ENCODE measurements around the gene NXPH1.

Gene NXPH1

DNA sequence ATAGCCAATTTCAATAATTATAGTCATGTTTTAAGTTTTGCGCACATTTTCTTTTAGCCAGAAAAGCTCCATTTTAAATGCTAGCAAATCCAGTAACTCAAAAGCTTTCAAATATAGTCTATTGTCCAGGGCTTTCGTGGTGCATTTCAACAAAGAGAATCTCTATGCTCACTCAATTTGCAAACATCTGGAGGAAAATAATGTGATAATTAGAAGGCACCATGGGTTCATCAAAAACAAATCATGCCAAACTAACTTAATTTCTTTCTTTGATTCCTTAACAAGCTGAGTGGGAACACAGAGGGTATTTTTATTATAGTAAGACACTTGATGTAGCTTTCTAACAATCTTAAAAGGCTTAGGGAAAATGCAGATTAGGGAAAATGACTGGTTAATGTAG lies 179.8 kb downstream of the NXPH1 start:
- Histone ChIP-seq H3K9ac (ENCODE audit: low read length) (no peak overlapping the region), H3K27me3 (ENCODE audit: control insufficient read depth in 1 of 2, insufficient read depth in 2 of 2, low read length in 2 of 2) (no peaks in the 10 kb centered on the region), H3K27ac (ENCODE audit: low read depth, low read length) (no peak overlapping the region), H3K9me3 (ENCODE audit: low read length) (no peaks in the 10 kb centered on the region), H3K36me3 (ENCODE audit: insufficient read depth, low read length) (no peaks in the 10 kb centered on the region), H3K4me3 (ENCODE audit: low read depth in 1 of 2, low read length in 2 of 2) (no peak overlapping the region), H3K4me1 (ENCODE audit: insufficient read depth, low read length) (no peaks in the 10 kb centered on the region)

DNA sequence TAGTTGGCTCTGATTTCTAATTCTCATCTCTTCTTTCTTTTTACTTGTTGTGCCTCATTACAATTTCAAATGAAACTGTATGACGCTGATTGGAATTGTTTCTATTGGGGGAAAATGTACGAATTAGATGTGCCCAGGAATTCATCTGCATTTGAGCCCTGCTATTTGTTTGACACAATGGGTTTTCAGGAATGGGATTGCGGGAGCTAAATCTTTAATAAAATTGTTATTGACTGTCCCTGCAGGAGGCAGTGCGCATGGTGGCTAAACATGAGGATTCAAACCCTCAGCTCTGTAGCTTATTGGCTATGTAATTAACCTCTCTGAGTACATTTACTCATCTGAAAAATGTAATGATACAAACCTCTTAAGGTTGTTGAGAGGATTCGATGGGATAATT lies 181.6 kb downstream of the NXPH1 start:
- Histone ChIP-seq H3K4me1 (ENCODE audit: insufficient read depth, low read length) (no peaks in the 10 kb centered on the region), H3K9ac (ENCODE audit: low read length) (no peak overlapping the region), H3K27me3 (ENCODE audit: control insufficient read depth in 1 of 2, insufficient read depth in 2 of 2, low read length in 2 of 2) (no peaks in the 10 kb centered on the region), H3K9me3 (ENCODE audit: low read length) (no peaks in the 10 kb centered on the region), H3K36me3 (ENCODE audit: insufficient read depth, low read length) (no peaks in the 10 kb centered on the region), H3K4me3 (ENCODE audit: low read depth in 1 of 2, low read length in 2 of 2) (no peak overlapping the region), H3K27ac (ENCODE audit: low read depth, low read length) (no peak overlapping the region)

DNA sequence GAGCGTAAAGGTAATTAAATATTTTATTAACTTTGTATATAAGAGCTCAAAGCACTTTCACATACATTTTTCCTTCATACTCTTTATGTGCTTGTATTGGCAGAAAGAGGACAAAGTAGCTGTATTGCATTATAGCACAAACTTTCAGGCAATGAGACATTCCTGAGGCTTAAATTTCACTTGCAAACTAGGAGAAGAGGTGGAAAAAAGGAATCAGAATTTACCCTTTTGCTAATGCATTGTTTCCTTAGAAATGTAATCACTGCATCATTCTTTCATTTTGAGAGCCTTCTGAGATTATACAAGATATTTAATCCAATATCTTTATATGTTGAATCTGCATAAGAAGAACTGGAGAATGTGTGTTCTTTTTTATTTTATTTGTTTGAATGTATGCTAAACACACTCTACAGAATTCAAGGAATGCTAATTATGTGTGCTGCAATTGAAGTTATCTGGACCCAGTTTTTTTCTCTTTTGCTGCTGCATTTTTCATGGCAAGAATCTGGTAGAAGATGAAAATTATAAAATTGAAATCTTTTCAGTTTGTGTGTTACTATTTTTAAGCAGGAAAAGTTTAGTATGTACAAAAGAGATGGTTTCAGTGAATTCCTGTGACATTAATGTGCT lies 185.1 kb downstream of the NXPH1 start:
- Histone ChIP-seq H3K9ac (ENCODE audit: low read length) (no peak overlapping the region), H3K4me3 (ENCODE audit: low read depth in 1 of 2, low read length in 2 of 2) (no peak overlapping the region), H3K9me3 (ENCODE audit: low read length) (no peaks in the 10 kb centered on the region), H3K36me3 (ENCODE audit: insufficient read depth, low read length) (no peaks in the 10 kb centered on the region), H3K27ac (ENCODE audit: low read depth, low read length) (no peak overlapping the region), H3K27me3 (ENCODE audit: control insufficient read depth in 1 of 2, insufficient read depth in 2 of 2, low read length in 2 of 2) (no peaks in the 10 kb centered on the region), H3K4me1 (ENCODE audit: insufficient read depth, low read length) (no peaks in the 10 kb centered on the region)

DNA sequence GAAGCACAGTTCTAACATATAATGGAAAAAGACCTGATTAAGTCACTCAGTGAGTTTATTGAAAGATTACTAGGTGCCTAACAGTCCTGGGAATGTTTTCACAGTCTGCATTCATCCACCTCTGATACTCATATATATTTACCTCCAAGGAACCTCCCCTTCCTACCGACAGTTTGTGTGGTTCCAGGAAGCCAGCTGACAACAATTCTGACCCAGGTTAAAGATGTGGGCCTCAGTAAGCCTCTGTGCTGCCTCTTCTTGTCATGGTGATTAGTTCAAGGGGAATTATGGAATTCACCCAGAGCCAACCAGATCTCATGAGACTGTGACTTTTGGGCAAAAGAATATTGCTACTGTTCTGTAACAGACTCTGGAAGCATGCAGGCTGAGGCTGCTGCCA lies 186.8 kb downstream of the NXPH1 start:
- Histone ChIP-seq H3K36me3 (ENCODE audit: insufficient read depth, low read length) (no peaks in the 10 kb centered on the region), H3K4me1 (ENCODE audit: insufficient read depth, low read length) (no peaks in the 10 kb centered on the region), H3K9ac (ENCODE audit: low read length) (no peak overlapping the region), H3K9me3 (ENCODE audit: low read length) (no peaks in the 10 kb centered on the region), H3K4me3 (ENCODE audit: low read depth in 1 of 2, low read length in 2 of 2) (no peak overlapping the region), H3K27me3 (ENCODE audit: control insufficient read depth in 1 of 2, insufficient read depth in 2 of 2, low read length in 2 of 2) (no peaks in the 10 kb centered on the region), H3K27ac (ENCODE audit: low read depth, low read length) (no peak overlapping the region)

DNA sequence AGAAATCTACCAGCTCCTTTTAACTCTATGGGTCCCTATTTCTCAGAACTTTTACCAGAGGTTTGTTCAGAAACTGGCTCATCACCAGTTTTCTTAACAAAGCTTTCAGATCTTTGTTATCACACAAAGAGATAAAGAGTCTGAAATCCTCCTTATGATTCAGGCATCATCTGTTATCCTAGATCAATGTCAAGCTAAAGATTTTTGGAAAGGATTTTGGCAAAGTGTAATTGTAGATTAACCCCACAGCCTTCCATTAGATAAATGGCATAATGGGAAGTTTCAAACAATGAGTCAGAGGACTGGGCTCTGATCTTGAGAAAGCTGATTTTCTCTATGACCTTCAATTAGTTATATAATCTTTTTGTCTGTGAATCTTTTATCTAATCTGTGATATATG lies 192.2 kb downstream of the NXPH1 start:
- H3K27me3 ChIP-seq (ENCODE audit: control insufficient read depth in 1 of 2, insufficient read depth in 2 of 2, low read length in 2 of 2): no peaks in the 10 kb centered on the region
- no peaks in the 10 kb centered on the region for H3K9me3 ChIP-seq (ENCODE audit: low read length)
- H3K4me1 ChIP-seq (ENCODE audit: insufficient read depth, low read length): no peaks in the 10 kb centered on the region
- no peak overlapping the region for H3K9ac ChIP-seq (ENCODE audit: low read length)
- no peak overlapping the region for H3K4me3 ChIP-seq (ENCODE audit: low read depth in 1 of 2, low read length in 2 of 2)
- no peaks in the 10 kb centered on the region for H3K36me3 ChIP-seq (ENCODE audit: insufficient read depth, low read length)
- H3K27ac ChIP-seq (ENCODE audit: low read depth, low read length): no peak overlapping the region

DNA sequence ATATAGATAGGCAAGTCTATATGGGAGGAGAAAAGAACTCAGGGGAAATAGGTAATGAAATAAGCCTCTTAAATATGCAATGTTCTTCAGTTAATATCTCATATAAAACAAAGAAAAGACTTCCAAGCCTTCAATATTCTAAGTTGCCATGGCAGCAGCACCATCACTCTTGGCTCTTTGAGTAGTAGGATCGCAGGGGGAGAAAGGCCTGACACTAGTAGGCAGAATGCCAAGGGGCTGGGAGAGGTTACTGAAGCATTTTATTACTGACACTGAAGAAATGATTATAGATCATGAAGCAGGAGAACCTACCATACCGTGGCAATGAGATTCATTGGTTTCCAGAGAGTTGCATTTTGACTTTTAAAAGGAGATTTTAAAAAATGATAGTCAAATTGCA lies 193.9 kb downstream of the NXPH1 start:
- Histone ChIP-seq H3K27me3 (ENCODE audit: control insufficient read depth in 1 of 2, insufficient read depth in 2 of 2, low read length in 2 of 2) (no peaks in the 10 kb centered on the region), H3K9me3 (ENCODE audit: low read length) (no peaks in the 10 kb centered on the region), H3K9ac (ENCODE audit: low read length) (no peak overlapping the region), H3K27ac (ENCODE audit: low read depth, low read length) (no peak overlapping the region), H3K36me3 (ENCODE audit: insufficient read depth, low read length) (no peaks in the 10 kb centered on the region), H3K4me3 (ENCODE audit: low read depth in 1 of 2, low read length in 2 of 2) (no peak overlapping the region), H3K4me1 (ENCODE audit: insufficient read depth, low read length) (no peaks in the 10 kb centered on the region)

DNA sequence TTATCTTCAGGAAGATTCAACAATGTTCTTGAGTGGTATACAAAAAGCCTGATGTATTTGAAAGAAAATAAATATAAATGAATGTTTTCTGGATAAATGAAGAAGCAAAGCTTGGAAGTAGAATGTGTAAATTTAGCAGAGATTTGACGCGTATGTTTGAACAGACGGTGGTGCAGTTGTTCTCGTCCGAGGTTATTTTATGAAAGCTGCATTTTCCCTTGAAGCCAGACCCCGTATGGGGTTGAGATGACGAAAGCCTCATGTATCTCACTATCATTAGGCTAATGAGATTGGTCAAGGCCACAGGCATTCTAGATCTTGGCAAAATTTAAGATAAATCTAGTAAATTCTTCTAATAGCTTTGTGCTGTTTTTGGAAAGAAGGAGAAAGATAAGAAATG lies 195.2 kb downstream of the NXPH1 start:
- Histone ChIP-seq H3K4me3 (ENCODE audit: low read depth in 1 of 2, low read length in 2 of 2) (no peak overlapping the region), H3K9me3 (ENCODE audit: low read length) (no peaks in the 10 kb centered on the region), H3K9ac (ENCODE audit: low read length) (no peak overlapping the region), H3K27ac (ENCODE audit: low read depth, low read length) (no peak overlapping the region), H3K27me3 (ENCODE audit: control insufficient read depth in 1 of 2, insufficient read depth in 2 of 2, low read length in 2 of 2) (no peaks in the 10 kb centered on the region), H3K4me1 (ENCODE audit: insufficient read depth, low read length) (no peaks in the 10 kb centered on the region), H3K36me3 (ENCODE audit: insufficient read depth, low read length) (no peaks in the 10 kb centered on the region)

DNA sequence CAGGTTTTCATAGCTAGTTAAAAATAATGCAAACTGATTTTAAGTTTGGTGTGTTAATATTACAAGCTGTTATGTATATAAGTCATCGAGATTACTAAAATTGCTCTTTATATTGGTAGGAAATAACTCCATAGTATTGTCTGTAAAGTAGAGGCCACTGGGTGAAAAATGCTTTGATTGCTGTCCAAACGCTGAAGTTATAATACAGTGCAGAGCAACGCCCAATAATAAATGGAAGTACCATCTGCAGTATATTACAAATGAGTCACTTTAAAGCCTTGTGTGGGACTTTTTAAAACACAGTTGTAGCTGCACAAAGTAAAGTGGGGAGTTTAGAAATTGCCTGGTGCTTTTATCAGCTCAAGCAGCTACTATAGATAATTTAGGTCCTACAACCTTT lies 196.1 kb downstream of the NXPH1 start:
- Histone ChIP-seq H3K27me3 (ENCODE audit: control insufficient read depth in 1 of 2, insufficient read depth in 2 of 2, low read length in 2 of 2) (no peaks in the 10 kb centered on the region), H3K4me1 (ENCODE audit: insufficient read depth, low read length) (no peaks in the 10 kb centered on the region), H3K4me3 (ENCODE audit: low read depth in 1 of 2, low read length in 2 of 2) (no peak overlapping the region), H3K9ac (ENCODE audit: low read length) (no peak overlapping the region), H3K27ac (ENCODE audit: low read depth, low read length) (no peak overlapping the region), H3K36me3 (ENCODE audit: insufficient read depth, low read length) (no peaks in the 10 kb centered on the region), H3K9me3 (ENCODE audit: low read length) (no peaks in the 10 kb centered on the region)

DNA sequence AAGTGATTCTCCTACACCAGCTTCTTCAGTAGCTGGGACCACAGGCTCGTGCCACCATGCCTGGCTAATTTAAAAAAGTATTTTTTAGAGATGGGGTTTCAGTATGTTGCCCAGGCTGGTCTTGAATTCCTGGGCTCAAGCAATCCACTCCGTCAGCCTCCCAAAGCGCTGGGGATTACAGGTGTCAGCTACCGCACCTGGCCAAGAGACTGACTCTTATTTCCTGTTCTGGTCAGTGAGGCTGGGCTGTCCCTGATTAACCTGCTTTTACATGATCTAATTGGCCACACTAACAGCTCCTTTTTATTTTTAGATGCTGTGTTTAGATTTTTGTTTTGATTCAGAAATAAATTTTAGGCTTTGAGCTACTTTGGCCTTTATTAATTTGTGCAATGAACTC lies 203.9 kb downstream of the NXPH1 start:
- Histone ChIP-seq H3K27ac (ENCODE audit: low read depth, low read length) (no peak overlapping the region), H3K4me3 (ENCODE audit: low read depth in 1 of 2, low read length in 2 of 2) (no peak overlapping the region), H3K36me3 (ENCODE audit: insufficient read depth, low read length) (no peaks in the 10 kb centered on the region), H3K9ac (ENCODE audit: low read length) (no peak overlapping the region), H3K27me3 (ENCODE audit: control insufficient read depth in 1 of 2, insufficient read depth in 2 of 2, low read length in 2 of 2) (no peaks in the 10 kb centered on the region), H3K9me3 (ENCODE audit: low read length) (no peaks in the 10 kb centered on the region), H3K4me1 (ENCODE audit: insufficient read depth, low read length) (no peaks in the 10 kb centered on the region)

DNA sequence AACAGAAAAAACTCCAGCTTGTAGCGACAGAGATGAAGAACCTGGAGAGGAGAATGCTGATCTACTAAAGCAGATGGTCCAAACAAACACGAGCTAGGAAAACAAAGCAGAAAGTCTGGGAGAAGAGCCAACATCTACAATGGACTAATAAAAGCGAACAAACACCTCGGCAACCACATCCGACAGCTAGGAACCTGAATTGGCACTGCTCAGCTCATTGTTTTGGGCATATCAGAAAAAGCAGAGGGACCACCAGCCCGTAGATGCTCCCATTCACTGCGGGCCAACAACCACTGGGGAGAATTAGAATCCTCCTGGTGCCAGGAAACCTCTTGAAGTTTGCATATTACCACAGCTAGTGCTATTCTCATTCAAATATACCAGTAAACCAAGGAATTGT lies 204.7 kb downstream of the NXPH1 start:
- H3K9me3 ChIP-seq (ENCODE audit: low read length): no peaks in the 10 kb centered on the region
- H3K9ac ChIP-seq (ENCODE audit: low read length): no peak overlapping the region
- no peak overlapping the region for H3K27ac ChIP-seq (ENCODE audit: low read depth, low read length)
- H3K36me3 ChIP-seq (ENCODE audit: insufficient read depth, low read length): no peaks in the 10 kb centered on the region
- no peak overlapping the region for H3K4me3 ChIP-seq (ENCODE audit: low read depth in 1 of 2, low read length in 2 of 2)
- H3K4me1 ChIP-seq (ENCODE audit: insufficient read depth, low read length): no peaks in the 10 kb centered on the region
- H3K27me3 ChIP-seq (ENCODE audit: control insufficient read depth in 1 of 2, insufficient read depth in 2 of 2, low read length in 2 of 2): no peaks in the 10 kb centered on the region

DNA sequence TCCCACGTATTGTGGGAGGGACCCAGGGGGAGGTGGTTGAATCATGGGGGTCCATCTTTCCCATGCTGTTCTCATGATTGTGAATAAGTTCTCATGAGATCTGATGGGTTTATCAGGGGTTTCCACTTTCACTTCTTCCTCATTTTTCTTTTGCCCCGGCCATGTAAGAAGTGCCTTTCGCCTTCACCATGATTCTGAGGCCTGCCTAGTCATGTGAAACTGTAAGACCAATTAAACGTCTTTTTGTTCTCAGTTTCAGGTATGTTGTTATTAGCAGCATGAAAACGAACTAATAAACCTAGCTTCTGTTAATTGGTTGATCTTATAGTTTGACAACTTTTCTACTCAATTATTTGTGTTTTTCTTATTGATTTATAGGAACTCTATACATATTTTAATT lies 206.3 kb downstream of the NXPH1 start:
- H3K9me3 ChIP-seq (ENCODE audit: low read length): no peaks in the 10 kb centered on the region
- no peaks in the 10 kb centered on the region for H3K4me1 ChIP-seq (ENCODE audit: insufficient read depth, low read length)
- H3K36me3 ChIP-seq (ENCODE audit: insufficient read depth, low read length): no peaks in the 10 kb centered on the region
- H3K9ac ChIP-seq (ENCODE audit: low read length): no peak overlapping the region
- no peak overlapping the region for H3K27ac ChIP-seq (ENCODE audit: low read depth, low read length)
- no peak overlapping the region for H3K4me3 ChIP-seq (ENCODE audit: low read depth in 1 of 2, low read length in 2 of 2)
- no peaks in the 10 kb centered on the region for H3K27me3 ChIP-seq (ENCODE audit: control insufficient read depth in 1 of 2, insufficient read depth in 2 of 2, low read length in 2 of 2)

DNA sequence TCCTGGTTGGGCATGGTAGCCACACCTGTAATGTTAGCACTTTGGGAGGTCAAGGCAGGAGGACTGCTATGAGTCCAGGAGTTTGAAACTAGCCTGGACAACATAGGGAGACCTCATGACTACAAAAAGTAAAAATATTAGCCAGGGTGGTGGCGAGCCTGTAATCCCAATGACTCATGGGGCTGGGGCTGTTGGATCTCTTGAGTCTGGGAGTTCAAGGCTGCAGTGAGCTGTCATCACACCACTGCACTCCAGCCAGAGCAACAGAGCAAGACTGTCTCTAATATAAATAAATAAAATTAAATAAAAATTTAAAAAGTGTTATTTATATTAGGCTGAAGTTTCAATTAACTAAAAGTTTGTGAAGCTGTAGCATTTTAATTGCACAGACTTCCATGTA lies 207.3 kb downstream of the NXPH1 start:
- Histone ChIP-seq H3K9ac (ENCODE audit: low read length) (no peak overlapping the region), H3K4me3 (ENCODE audit: low read depth in 1 of 2, low read length in 2 of 2) (no peak overlapping the region), H3K36me3 (ENCODE audit: insufficient read depth, low read length) (no peaks in the 10 kb centered on the region), H3K27me3 (ENCODE audit: control insufficient read depth in 1 of 2, insufficient read depth in 2 of 2, low read length in 2 of 2) (no peaks in the 10 kb centered on the region), H3K9me3 (ENCODE audit: low read length) (no peaks in the 10 kb centered on the region), H3K27ac (ENCODE audit: low read depth, low read length) (no peak overlapping the region), H3K4me1 (ENCODE audit: insufficient read depth, low read length) (no peaks in the 10 kb centered on the region)
